Endodermal cell (in vitro differentiated cells): Measurements from ENCODE around the gene LIPC. TPM values are rescaled to one million over a fixed set of nuclear protein-coding genes. Genes with fewer than 3 reads are reported as not detected.

Experiments used
- DNase-seq: peaks from one replicate; pipeline ENCODE4 v3.0.0-alpha.2; 2017
- H3K27ac ChIP-seq: 2 replicates; pipeline ENCODE4 v1.5.1; 2013; ENCODE audit warnings: mild to moderate bottlenecking, low read depth, low read length, moderate library complexity
- H3K27me3 ChIP-seq: 2 replicates; pipeline ENCODE4 v1.6.1; 2013; ENCODE audit warnings: mild to moderate bottlenecking, low read length, moderate library complexity; ENCODE audit not compliant: insufficient read depth, control insufficient read depth, poor library complexity, severe bottlenecking
- H3K36me3 ChIP-seq: 2 replicates; pipeline ENCODE4 v1.7.0; 2013; ENCODE audit warnings: mild to moderate bottlenecking, low read length, moderate library complexity; ENCODE audit not compliant: control insufficient read depth, insufficient read depth
- H3K4me1 ChIP-seq: one replicate; pipeline ENCODE4 v1.7.0; 2013; ENCODE audit warnings: low read length; ENCODE audit not compliant: control insufficient read depth, insufficient read depth
- H3K4me3 ChIP-seq: 2 replicates; pipeline ENCODE4 v1.5.1; 2013; ENCODE audit warnings: mild to moderate bottlenecking, low read length, moderate library complexity
- H3K9ac ChIP-seq: 2 replicates; pipeline ENCODE4 v1.6.1; 2013; ENCODE audit warnings: mild to moderate bottlenecking, low read length, moderate library complexity; ENCODE audit not compliant: poor library complexity, severe bottlenecking; ENCODE audit errors: extremely low read depth
- H3K9me3 ChIP-seq: 2 replicates; pipeline ENCODE4 v1.6.1; 2013; ENCODE audit warnings: mild to moderate bottlenecking, low read length, moderate library complexity; ENCODE audit not compliant: control insufficient read depth
- H3K27ac Mint-ChIP-seq: 2 replicates; pipeline ENCODE4 v1.8.0; 2020; ENCODE audit warnings: mixed read lengths
- H3K27me3 Mint-ChIP-seq: 2 replicates; pipeline ENCODE4 v1.8.0; 2021; ENCODE audit warnings: mild to moderate bottlenecking, mixed read lengths; ENCODE audit not compliant: insufficient read depth
- H3K36me3 Mint-ChIP-seq: 2 replicates; pipeline ENCODE4 v1.8.0; 2020; ENCODE audit warnings: low read depth, mixed read lengths
- H3K4me1 Mint-ChIP-seq: 2 replicates; pipeline ENCODE4 v1.8.0; 2020; ENCODE audit warnings: mixed read lengths
- H3K4me3 Mint-ChIP-seq: 2 replicates; pipeline ENCODE4 v1.8.0; 2020; ENCODE audit warnings: mild to moderate bottlenecking, moderate library complexity, mixed read lengths
- H3K9me3 Mint-ChIP-seq: 2 replicates; pipeline ENCODE4 v1.8.0; 2020; ENCODE audit warnings: mild to moderate bottlenecking, mixed read lengths
- CTCF ChIP-seq: fragments of 200-600 bp; sonication (generic); conservative IDR thresholded peaks from 2 replicates; pipeline ENCODE4 v1.5.0; 2021; ENCODE audit warnings: antibody characterized with exemption, mild to moderate bottlenecking
- WGBS, 2 experiments: methylation state at CpG; one replicate each; pipeline versions ENCODE4 v1.1.5 to v1.1.7; 2013; ENCODE audit warnings: missing lambda C conversion rate in 2 of 2, mixed read lengths in 1 of 2; ENCODE audit not compliant: insufficient coverage in 1 of 2, insufficient read length in 1 of 2; 5-methylcytosine and 5-hydroxymethylcytosine counted together
- total RNA-seq, 2 donors: library from RNA; stranded (reverse); fragmentation: NEBNext Ultra II Directional in 1 of 2; extraction: Animal tissue kit (Norgen Biotek cat#: 25700) in 1 of 2; gene quantifications; 2 replicates in 1 of 2; 3 replicates in 1 of 2; pipeline ENCODE4 v1.2.1, GENCODE V29; 2021

LIPC gene
- total RNA-seq, 2 donors from 2014 or later = not detected

DNA sequence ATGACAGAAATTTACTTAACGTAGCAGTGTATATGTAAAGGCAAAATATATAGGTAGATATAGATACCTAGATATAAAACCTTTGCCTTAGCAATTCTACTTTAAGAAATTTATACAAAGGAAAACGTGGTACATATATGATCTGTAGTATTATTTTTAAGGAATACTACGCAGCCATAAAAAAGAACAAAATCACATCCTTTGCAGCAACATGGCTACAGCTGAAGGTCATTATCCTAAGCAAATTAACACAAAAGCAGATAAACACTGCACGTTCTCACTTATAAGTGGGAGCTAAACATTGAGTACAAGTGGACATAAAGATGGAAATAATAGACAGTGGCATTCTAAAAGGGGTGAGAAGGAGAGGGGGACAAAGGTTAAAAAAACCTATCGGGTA is 14.8 kb upstream of the LIPC start:
- Histone ChIP-seq H3K36me3 (no peaks in the 10 kb centered on the region), H3K4me3 (no peak overlapping the region), H3K27ac (no peak overlapping the region), H3K27me3 (no peaks in the 10 kb centered on the region), H3K9me3 (peaks cover 26% of the 10 kb centered on the region), H3K9ac (no peak overlapping the region), H3K4me1 (no peaks in the 10 kb centered on the region)
- Mint-ChIP-seq H3K4me3 (no peak overlapping the region), H3K27ac (no peak overlapping the region), H3K36me3 (no peaks in the 10 kb centered on the region), H3K9me3 (peaks cover 11% of the 10 kb centered on the region), H3K27me3 (no peaks in the 10 kb centered on the region), H3K4me1 (peaks cover 2% of the 10 kb centered on the region)
- TF ChIP-seq CTCF = no peak
- 97 to 100% methylated on average over 2 to 3 of the region's 5 CpGs for WGBS, 2 experiments
- no peak for DNase-seq

DNA sequence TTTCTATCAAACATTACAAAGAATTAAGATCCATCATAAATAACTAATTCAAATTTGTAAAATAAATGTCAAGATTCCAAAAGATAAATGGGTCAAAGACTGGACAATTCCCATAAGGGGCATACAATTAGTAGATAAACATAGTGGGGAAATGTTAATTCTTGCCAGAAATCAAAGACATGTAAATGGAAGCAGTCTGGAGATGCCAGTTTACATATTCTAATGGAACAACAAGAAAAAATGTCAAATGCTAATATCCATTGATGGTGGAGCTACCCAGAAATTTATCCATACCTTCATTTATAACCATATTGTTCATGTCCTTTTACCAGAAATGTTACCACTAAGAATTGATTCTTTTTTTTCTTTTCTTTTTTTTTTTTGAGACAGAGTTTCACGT is 13.7 kb upstream of the LIPC start:
- DNase-seq = no peak
- H3K27me3 Mint-ChIP-seq = no peaks in the 10 kb centered on the region
- Histone ChIP-seq H3K9me3 (peaks cover 25% of the 10 kb centered on the region), H3K36me3 (no peaks in the 10 kb centered on the region), H3K27ac (no peak overlapping the region), H3K27me3 (no peaks in the 10 kb centered on the region), H3K4me1 (no peaks in the 10 kb centered on the region), H3K9ac (no peak overlapping the region), H3K4me3 (no peak overlapping the region)
- H3K9me3 Mint-ChIP-seq = peaks cover 11% of the 10 kb centered on the region
- no peak overlapping the region for H3K27ac Mint-ChIP-seq
- no peaks in the 10 kb centered on the region for H3K36me3 Mint-ChIP-seq
- 100% methylated on average over 1 of the region's 1 CpG for WGBS, 2 experiments
- peaks cover 2% of the 10 kb centered on the region for H3K4me1 Mint-ChIP-seq
- no peak for TF ChIP-seq CTCF
- H3K4me3 Mint-ChIP-seq = no peak overlapping the region

DNA sequence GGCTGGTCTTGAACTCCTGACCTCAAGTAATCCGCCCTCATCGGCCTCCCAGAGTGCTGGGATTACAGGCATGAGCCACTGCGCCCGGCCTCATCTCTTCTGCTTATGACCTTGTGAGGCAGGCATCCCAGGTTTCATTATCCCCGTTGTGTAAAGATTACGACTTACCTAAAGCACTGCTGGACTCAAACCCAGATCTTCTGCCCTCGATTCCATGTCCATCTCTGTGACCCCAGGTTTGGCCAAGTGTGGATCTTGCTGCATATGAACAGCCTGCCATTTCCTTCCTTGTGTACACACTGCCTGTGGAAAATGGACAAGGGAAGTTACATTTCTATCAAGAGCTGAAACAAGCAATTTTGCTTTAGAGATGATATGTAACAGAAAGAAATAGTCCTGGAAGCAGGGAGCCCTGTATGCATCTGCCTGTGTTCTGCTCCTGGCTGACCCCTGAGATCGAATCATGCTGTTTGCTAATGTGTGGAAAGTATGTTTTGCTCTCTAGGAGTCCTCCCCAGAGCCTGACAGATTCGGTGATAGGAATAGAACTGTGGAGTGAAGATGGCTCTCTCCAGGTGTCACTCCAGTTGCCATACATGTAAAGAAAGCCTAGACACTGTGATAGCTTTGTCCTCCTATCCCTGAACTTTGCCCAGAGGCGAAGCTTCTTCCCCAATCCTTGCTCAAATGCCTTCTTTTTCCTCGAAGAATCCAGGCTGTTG is 11.8 kb upstream of the LIPC start:
- no peaks in the 10 kb centered on the region for H3K27me3 ChIP-seq
- H3K4me3 ChIP-seq = no peak overlapping the region
- Mint-ChIP-seq H3K36me3 (no peaks in the 10 kb centered on the region), H3K4me1 (peaks cover 2% of the 10 kb centered on the region), H3K27ac (no peak overlapping the region), H3K27me3 (no peaks in the 10 kb centered on the region), H3K4me3 (no peak overlapping the region), H3K9me3 (no peaks in the 10 kb centered on the region)
- peaks cover 12% of the 10 kb centered on the region for H3K9me3 ChIP-seq
- no peak for TF ChIP-seq CTCF
- no peak for DNase-seq
- no peaks in the 10 kb centered on the region for H3K36me3 ChIP-seq
- WGBS, 2 experiments = 90 to 91% methylated on average over 8 to 11 of the region's 11 CpGs
- peaks cover 2% of the 10 kb centered on the region for H3K4me1 ChIP-seq
- H3K9ac ChIP-seq = no peak overlapping the region
- H3K27ac ChIP-seq = no peak overlapping the region
